ENCODE results near the gene EZH2.

EZH2 gene

DNA sequence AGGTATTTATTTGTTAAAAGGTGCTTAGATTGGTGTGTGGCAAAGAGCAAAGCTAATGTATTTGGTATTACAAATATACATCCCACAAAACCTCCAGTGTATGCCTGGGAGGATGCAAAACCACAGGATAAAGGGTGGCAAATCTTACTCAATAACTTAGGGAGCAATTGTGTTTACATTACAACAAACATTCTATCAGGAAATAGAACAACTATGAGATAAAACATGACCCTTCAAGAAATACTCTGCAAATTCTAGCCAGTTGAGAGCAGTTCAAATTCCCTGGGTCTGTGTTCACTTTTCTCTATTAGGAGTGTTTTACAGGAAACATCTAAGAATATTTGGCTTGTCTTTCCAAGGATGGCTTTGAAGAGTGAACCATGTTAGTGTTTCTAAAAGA lies 120.5 kb downstream of the EZH2 start:
- DNase-seq (ENCODE audit: low spot score): no peak

DNA sequence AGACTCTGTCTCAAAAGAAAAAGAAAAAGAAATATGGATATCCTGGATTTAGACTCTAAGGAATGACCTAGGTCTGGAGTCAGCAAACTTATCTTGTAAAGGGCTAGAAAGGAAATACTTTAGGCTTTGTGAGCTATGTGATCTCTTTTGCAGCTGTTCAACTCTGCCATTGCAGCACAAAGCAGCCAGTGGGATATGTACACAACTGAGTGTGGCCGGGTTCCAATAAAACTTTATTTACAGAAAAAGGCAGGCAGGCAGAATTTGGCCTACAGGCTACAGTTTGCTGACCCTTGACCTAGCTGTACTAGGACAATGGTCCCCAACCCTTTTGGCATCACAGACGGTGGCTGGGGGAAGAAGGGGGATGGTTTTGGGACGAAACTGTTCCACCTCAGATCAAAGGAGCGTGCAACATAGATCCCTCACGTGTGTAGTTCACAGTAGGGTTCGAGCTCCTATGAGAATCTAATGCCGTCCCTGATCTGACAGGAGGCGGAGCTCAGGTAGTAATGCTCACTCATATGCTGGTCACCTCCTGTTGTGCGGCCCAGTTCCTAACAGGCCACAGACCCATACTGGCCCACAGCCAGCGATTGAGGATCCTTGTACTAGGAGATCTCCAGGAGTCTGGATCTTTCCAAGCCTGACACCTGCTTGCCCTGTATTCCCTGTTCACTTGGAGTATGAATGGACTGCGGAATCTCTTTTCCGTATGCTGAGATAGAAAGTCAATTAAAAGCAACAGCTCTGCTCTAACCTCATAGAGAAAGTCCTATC lies 122.4 kb downstream of the EZH2 start:
- no peak for DNase-seq (ENCODE audit: low spot score)
